ENCODE measurements around the gene GJB3.

- TF ChIP-seq CTCF (conservative IDR thresholded peaks at IDR 0.05; ENCODE audit: low read depth, low read length) (no peak), EZH2 (IDR thresholded peaks at IDR 0.05; ENCODE audit: low read length, unreplicated experiment) (no peak), EZH2phosphoT487 (IDR thresholded peaks at IDR 0.05; ENCODE audit: borderline replicate concordance, low read length) (no peak)
Observed at GRCh38 chr1:34761776-34762307, 19.2 kb upstream of the GJB3 start.

Data from PC-3 (cell line).